Panc1 (cell line): ENCODE results near the gene UMAD1. TPM values are rescaled to one million over a fixed set of nuclear protein-coding genes. Genes with fewer than 3 reads are reported as not detected.

ENCODE experiments used
- ATAC-seq: fragments of 200-7000 bp; cut with Tn5 transposase; 2 replicates; pipeline ENCODE4 v1.9.1; 2020; ENCODE audit warnings: mild to moderate bottlenecking, moderate library complexity
- BruUV-seq: library from RNA; stranded (reverse); fragments of 400-500 nt; replicated peaks from 2 replicates; lab custom pipeline; 2021; lab: Mats Ljungman, UMichigan
- CTCF ChIA-PET: fragments of 300-600 bp; sonication (Branson Sonifier 250); formaldehyde crosslinking; loops from one replicate; lab custom pipeline; 2022; ENCODE audit warnings: antibody characterized with exemption; lab: Charles Lee
- POLR2A ChIA-PET: fragments of 300-600 bp; sonication (Branson Sonifier 250); formaldehyde crosslinking; loops from one replicate; lab custom pipeline; 2022; ENCODE audit warnings: antibody characterized with exemption; lab: Charles Lee
- DNase-seq: peaks from one replicate; pipeline ENCODE4 v3.0.0-alpha.2; 2010; ENCODE audit warnings: low read depth, low spot score
- H3K27ac ChIP-seq: 2 replicates; pipeline ENCODE4 v1.5.1; 2011; ENCODE audit warnings: mild to moderate bottlenecking, low read length, inconsistent platforms
- H3K27me3 ChIP-seq: fragments of 200-500 bp; sonication (Bioruptor generic); 2 replicates; pipeline ENCODE4 v1.6.0; 2014; ENCODE audit warnings: low read length, inconsistent platforms; ENCODE audit not compliant: control insufficient read depth, insufficient read depth
- H3K36me3 ChIP-seq: fragments of 200-500 bp; sonication (Bioruptor generic); 2 replicates; pipeline ENCODE4 v1.5.1; 2014; ENCODE audit warnings: inconsistent platforms, mild to moderate bottlenecking, low read length, moderate library complexity; ENCODE audit not compliant: control insufficient read depth, insufficient read depth
- H3K4me1 ChIP-seq: 2 replicates; pipeline ENCODE4 v1.5.1; 2011; ENCODE audit warnings: inconsistent platforms, mild to moderate bottlenecking, low read length, moderate library complexity; ENCODE audit not compliant: control insufficient read depth, insufficient read depth
- H3K4me3 ChIP-seq, 2 experiments: 2 replicates each; pipeline ENCODE4 v1.5.1; 2011 to 2012; ENCODE audit warnings: low read depth in 2 of 2, low read length in 2 of 2, mild to moderate bottlenecking in 2 of 2, inconsistent platforms in 1 of 2, moderate library complexity in 1 of 2
- H3K9me3 ChIP-seq: fragments of 200-500 bp; sonication (Bioruptor generic); 2 replicates; pipeline ENCODE4 v1.5.1; 2014; ENCODE audit warnings: low read depth, mild to moderate bottlenecking, inconsistent platforms, low read length, moderate library complexity; ENCODE audit not compliant: control insufficient read depth, insufficient read depth
- POLR2AphosphoS5 ChIP-seq: IDR thresholded peaks from 2 replicates; pipeline ENCODE4 v1.6.1; 2012; ENCODE audit warnings: mild to moderate bottlenecking, low read depth, low read length, moderate library complexity
- SIN3A ChIP-seq: IDR thresholded peaks from 2 replicates; pipeline ENCODE4 v1.6.1; 2012; ENCODE audit warnings: low read depth, mild to moderate bottlenecking, low read length, moderate library complexity, borderline replicate concordance; ENCODE audit not compliant: insufficient read depth
- TCF7L2 ChIP-seq: IDR thresholded peaks from 2 replicates; pipeline ENCODE4 v1.6.1; 2011; ENCODE audit warnings: mild to moderate bottlenecking, low read depth, low read length, inconsistent platforms
- in situ Hi-C: cut with HindIII; loops from 2 replicates; pipeline ENCODE4 v1.10.0; 2016; ENCODE audit warnings: low sequenced_read_pairs, low pct_unique_long_range_greater_than_20kb
- intact Hi-C: fragments of 100-400 bp; cut with micrococcal nuclease; formaldehyde crosslinking; loops from one replicate; pipeline ENCODE4 v1.10.0; 2022; ENCODE audit not compliant: unreplicated experiment
- total RNA-seq: library from RNA; stranded (reverse); gene quantifications from one replicate; pipeline ENCODE4 v1.2.1, GENCODE V29; 2021; ENCODE audit not compliant: unreplicated experiment
- TF ChIP-seq, protein P1 (sequence below): fragments of 450-650 bp; IDR thresholded peaks from 2 replicates; pipeline ENCODE4 v1.5.1; 2017; ENCODE audit warnings: mild to moderate bottlenecking
- TF ChIP-seq, protein P2 (sequence below), 2 experiments: IDR thresholded peaks; 2 replicates each; pipeline ENCODE4 v1.6.1; 2011 to 2012; ENCODE audit warnings: low read depth in 2 of 2, control low read depth in 1 of 2, low read length in 1 of 2, mild to moderate bottlenecking in 1 of 2, moderate library complexity in 1 of 2; ENCODE audit not compliant: insufficient read depth in 1 of 2

The UMAD1 gene
- total RNA-seq, 1 experiment from 2014 or later = 19.9 TPM

DNA sequence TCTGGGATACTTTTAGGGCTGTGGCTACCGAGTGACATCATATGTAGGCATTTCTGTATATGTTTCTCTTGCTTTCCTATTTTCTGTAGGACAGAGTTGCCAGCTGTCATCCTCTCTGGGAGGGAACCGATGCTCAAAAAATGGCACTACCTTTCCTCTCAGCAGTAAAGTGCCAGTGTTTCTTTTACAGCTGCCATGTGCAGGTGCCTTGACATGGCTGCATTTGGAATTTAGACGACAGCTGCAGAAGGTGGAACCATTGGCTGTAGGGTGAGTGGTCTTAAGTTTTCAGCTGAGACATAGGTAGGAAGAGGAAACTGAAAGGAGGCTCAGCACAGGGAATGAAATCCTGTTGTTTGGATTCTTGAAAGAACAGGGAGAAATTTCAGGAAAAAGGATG lies 98.1 kb downstream of the UMAD1 start:
- no peak for ATAC-seq
- H3K9me3 ChIP-seq = no peaks in the 10 kb centered on the region
- H3K27ac ChIP-seq = peak overlapping the region; percentile 65; the same call in 1 of the 2 replicates
- H3K36me3 ChIP-seq = no peaks in the 10 kb centered on the region
- POLR2A ChIA-PET = no interaction called here
- BruUV-seq = no TSS peak
- intact Hi-C loops = no loop called here
- H3K27me3 ChIP-seq = no peaks in the 10 kb centered on the region
- TF ChIP-seq SIN3A (no peak), TCF7L2 (no peak), POLR2AphosphoS5 (no peak)
- TF ChIP-seq, protein P1, sequence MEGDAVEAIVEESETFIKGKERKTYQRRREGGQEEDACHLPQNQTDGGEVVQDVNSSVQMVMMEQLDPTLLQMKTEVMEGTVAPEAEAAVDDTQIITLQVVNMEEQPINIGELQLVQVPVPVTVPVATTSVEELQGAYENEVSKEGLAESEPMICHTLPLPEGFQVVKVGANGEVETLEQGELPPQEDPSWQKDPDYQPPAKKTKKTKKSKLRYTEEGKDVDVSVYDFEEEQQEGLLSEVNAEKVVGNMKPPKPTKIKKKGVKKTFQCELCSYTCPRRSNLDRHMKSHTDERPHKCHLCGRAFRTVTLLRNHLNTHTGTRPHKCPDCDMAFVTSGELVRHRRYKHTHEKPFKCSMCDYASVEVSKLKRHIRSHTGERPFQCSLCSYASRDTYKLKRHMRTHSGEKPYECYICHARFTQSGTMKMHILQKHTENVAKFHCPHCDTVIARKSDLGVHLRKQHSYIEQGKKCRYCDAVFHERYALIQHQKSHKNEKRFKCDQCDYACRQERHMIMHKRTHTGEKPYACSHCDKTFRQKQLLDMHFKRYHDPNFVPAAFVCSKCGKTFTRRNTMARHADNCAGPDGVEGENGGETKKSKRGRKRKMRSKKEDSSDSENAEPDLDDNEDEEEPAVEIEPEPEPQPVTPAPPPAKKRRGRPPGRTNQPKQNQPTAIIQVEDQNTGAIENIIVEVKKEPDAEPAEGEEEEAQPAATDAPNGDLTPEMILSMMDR = no peak
- TF ChIP-seq, protein P2, sequence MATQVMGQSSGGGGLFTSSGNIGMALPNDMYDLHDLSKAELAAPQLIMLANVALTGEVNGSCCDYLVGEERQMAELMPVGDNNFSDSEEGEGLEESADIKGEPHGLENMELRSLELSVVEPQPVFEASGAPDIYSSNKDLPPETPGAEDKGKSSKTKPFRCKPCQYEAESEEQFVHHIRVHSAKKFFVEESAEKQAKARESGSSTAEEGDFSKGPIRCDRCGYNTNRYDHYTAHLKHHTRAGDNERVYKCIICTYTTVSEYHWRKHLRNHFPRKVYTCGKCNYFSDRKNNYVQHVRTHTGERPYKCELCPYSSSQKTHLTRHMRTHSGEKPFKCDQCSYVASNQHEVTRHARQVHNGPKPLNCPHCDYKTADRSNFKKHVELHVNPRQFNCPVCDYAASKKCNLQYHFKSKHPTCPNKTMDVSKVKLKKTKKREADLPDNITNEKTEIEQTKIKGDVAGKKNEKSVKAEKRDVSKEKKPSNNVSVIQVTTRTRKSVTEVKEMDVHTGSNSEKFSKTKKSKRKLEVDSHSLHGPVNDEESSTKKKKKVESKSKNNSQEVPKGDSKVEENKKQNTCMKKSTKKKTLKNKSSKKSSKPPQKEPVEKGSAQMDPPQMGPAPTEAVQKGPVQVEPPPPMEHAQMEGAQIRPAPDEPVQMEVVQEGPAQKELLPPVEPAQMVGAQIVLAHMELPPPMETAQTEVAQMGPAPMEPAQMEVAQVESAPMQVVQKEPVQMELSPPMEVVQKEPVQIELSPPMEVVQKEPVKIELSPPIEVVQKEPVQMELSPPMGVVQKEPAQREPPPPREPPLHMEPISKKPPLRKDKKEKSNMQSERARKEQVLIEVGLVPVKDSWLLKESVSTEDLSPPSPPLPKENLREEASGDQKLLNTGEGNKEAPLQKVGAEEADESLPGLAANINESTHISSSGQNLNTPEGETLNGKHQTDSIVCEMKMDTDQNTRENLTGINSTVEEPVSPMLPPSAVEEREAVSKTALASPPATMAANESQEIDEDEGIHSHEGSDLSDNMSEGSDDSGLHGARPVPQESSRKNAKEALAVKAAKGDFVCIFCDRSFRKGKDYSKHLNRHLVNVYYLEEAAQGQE (IDR thresholded peaks at IDR 0.05; ENCODE audit: insufficient read depth in 1 of 2, low read depth in 2 of 2, low read length in 1 of 2) = no peak
- CTCF ChIA-PET = interaction anchor here (0.6 kb wide), 1 partner anchor 41 kb away, joined by 7 read pairs; no protein-coding TSS in a partner anchor
- in situ Hi-C loops = no loop called here
- H3K4me3 ChIP-seq = no peak overlapping the region
- H3K4me1 ChIP-seq = peaks cover 33% of the 10 kb centered on the region
- DNase-seq = no peak

- no TSS peak for BruUV-seq
- ChIA-PET CTCF (no interaction called here), POLR2A (no interaction called here)
- intact Hi-C loops (no loop called here), in situ Hi-C loops (no loop called here)
- Histone ChIP-seq H3K4me1 (peaks cover 33% of the 10 kb centered on the region), H3K27me3 (no peaks in the 10 kb centered on the region), H3K27ac (peak overlapping the region; percentile 65; the same call in 1 of the 2 replicates), H3K4me3 (no peak overlapping the region), H3K9me3 (no peaks in the 10 kb centered on the region), H3K36me3 (no peaks in the 10 kb centered on the region)
- TF ChIP-seq, protein P1 = no peak
- TF ChIP-seq TCF7L2 (no peak), POLR2AphosphoS5 (no peak), SIN3A (no peak)
- TF ChIP-seq, protein P2 (IDR thresholded peaks at IDR 0.05; ENCODE audit: insufficient read depth in 1 of 2, low read depth in 2 of 2, low read length in 1 of 2) = no peak
- ATAC-seq (no peak), DNase-seq (no peak)
Measured at GRCh38 chr7:7739204-7740036, 98.9 kb downstream of the UMAD1 start.
